ENCODE measurements around the gene JOSD2.

The JOSD2 gene, protein sequence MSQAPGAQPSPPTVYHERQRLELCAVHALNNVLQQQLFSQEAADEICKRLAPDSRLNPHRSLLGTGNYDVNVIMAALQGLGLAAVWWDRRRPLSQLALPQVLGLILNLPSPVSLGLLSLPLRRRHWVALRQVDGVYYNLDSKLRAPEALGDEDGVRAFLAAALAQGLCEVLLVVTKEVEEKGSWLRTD

DNA sequence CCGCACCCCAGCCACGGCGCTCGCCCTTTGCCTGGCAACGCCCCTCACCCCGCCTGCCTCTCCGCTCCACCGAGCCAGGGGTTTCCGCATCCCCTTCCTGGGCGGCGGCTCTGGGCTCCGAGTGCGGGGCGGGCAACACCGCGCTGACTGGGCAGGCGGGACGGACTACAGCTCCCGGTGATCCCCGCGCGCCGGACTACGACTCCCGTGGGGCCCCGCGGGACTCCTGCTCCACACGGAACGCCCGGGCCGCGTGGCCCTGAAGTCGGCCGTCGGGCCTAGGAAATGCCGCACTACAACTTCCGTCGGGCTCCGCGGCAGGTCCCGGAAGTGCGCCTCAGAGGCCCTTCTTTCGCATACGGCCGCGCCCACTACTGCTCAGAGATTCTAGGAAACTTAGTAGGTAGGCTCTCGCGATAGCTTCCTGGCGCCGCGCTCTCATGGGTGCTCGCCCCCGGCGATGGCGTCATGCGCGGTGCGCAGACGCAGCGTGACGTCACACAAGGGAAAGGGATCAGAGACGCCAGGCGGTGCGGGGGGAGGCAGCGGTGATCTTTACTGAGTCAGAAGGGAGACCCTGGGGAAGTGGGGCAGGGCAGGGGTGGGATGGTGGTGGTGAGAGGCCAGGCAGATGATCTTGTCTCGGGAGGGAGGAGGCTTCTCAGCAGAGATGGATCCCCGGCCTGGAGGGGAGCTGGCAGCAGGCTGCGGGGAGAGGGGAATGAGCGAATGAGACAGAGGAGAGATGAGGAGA, at the start of gene JOSD2:
Gene JOSD2, minus strand, starts transcription at position 123 of the 754 bp plus-strand sequence. CDS start 760 bp downstream, outside the sequence.
- peak; percentile 94 for FAIRE-seq

- FAIRE-seq, result no peak
These were observed 48.6 kb upstream of the JOSD2 start for GRCh38 chr19:50559636-50560035.

DNA sequence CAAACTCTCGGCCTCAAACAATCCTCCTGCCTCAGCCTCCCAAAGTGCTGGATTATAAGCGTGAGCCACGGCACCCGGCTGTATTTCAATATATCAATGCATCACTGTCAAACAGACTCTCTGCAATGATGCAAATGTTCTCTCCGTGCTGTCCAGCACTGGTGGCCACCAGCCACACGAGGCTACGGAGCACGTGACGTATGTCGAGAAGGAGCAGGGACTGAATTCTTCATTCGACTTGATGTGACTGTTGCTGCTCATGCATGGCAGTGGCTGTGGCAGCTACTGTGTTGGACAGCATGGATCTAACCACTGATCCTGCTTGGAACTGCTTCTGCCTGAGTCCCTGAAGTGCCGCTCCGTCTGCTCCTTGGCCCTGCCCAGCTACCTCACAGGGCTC, 47.5 kb upstream of the JOSD2 start:
- FAIRE-seq, result no peak

DNA sequence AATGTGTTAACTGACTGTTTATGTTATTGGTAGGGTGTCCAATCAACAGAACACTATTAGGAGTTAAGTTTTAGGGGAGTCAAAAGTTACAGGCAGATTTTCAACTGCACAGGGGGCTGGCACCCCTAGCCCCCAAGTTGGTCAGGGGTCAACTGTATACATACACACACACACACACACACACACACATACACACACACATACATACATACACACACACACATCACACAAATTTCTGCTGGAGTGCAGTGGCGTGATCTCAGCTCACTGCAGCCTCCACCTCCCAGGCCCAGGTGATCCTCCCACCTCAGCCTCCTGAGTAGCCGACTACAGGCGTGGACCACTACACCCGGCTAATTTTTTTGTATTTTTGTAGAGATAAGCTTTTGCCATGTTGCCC, 47.0 kb upstream of the JOSD2 start:
- no peak for FAIRE-seq

GRCh38 chr19:50557009-50557613, 46.1 kb upstream of the JOSD2 start:
- FAIRE-seq, result no peak

DNA sequence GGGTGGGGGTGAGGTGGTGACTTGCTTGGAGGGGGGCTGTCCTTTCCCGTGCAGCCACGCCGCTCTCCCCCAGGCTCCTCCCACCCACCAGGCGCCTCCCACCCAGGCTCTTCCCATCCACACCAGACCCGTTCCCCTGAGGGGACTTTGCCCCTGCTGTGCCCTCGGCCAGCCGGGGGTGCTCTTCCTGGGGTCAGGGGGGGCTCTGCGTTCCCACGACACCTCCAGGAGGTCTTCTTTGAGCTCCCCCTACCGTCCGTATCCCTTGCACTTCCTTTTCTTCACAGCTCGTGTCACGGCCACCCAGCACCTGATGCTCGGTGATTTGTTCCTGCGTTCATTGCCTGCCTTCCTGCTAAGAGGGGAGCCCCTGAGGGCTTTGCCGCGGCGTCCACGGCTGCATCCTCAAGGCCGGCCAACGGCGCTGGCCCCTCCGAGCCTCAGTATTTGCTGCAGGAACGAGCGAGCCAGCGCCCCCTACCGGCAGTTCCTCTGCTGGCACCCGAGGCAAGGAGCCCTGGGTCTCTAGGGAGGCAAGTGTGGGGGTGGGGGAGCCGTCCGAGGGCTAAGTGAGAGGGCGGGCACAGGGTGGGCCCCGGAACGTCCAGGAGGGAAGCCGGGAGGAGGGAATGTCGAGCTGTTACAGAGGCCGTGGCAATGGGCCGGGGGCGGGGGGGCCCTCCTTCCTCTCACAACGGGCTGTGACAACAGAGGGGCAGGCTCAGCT, 45.5 kb upstream of the JOSD2 start:
- FAIRE-seq, result no peak

GRCh38 chr19:50555450-50556281, 44.7 kb upstream of the JOSD2 start:
- FAIRE-seq, result no peak

- FAIRE-seq, result no peak
These were observed 44.0 kb upstream of the JOSD2 start for GRCh38 chr19:50555033-50555432.

DNA sequence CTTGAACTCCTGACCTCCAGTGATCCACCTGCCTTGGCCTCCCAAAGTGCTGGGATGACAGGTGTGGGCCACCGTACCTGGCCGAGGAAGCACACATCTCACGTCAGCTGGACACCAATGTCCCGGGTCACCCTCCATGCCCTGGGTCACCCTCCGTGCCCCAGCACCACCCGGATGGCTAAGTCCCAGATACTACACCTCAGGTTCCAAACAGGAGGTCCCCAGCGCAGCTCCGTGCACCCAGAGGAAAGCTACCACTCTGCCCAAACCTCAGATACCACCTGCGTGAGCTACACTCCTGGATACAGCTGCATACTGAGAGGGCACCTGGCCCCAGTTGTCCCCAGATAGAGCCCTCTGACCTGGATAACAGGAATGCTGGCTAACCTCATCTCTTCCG, 43.2 kb upstream of the JOSD2 start:
- FAIRE-seq, result no peak

DNA sequence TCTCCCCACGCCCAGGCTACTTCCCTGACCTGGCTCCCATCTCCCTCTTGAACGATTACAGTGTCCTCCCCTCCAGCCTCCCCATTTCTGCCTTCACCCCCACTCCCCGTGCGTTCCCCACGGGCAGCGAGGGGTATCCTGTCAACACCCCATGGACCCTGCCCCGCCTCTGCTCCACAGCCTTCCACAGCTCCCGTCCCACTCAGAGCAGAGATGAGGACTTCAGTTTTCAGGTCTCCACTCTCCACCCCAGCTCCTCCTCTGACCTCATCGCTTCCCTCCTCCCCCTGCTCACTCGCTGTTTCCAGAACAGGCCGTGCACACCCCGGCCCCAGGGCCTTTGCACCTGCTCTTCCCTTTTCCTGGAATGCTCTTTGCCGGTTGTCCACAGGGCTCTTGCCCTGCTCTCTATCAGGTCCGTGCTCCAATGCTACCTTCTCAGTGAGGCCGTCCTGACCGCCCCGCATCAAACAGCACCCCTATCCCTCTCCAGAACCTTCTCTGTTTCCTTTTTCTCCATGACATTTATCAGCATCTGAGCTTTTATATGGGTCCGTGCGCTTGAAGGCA, 42.2 kb upstream of the JOSD2 start:
- no peak for FAIRE-seq

- FAIRE-seq, result no peak
These were observed 41.5 kb upstream of the JOSD2 start for GRCh38 chr19:50552540-50552939.

- no peak for FAIRE-seq
These were observed 40.8 kb upstream of the JOSD2 start for GRCh38 chr19:50551715-50552187.

DNA sequence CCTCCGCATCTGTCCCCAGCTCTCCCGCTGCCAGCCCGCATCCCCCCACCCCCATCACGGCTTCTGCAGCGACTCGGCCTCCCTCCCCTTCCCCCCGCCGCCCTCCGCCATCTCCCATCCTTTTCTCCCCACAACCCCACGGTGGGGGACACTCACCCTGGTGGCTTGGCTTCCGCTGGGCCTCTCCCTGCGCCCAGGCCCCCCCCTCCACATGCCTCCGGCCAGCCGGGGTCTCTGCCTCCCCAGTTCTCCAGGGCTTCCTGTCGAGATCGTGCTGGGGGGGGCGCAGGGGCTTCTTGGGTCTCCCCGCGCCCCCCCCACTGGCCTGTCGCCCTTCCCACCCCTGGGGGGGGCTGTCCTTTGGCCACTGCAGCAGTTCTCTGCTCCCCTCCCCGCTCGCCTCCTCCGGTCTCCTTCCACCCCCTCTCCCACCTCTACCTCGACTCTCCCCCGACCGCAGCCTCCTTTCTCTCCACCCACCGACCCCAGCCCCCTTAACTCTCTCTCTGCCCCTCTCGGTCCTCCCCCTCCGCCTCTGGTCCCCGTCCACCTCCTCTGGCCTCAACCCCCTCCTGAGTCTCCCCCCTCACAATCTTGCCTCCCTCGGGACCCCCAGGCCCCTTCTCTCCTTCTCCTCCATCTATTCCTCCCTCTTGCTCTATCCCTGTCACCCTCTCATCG, 40.2 kb upstream of the JOSD2 start:
- no peak for FAIRE-seq

DNA sequence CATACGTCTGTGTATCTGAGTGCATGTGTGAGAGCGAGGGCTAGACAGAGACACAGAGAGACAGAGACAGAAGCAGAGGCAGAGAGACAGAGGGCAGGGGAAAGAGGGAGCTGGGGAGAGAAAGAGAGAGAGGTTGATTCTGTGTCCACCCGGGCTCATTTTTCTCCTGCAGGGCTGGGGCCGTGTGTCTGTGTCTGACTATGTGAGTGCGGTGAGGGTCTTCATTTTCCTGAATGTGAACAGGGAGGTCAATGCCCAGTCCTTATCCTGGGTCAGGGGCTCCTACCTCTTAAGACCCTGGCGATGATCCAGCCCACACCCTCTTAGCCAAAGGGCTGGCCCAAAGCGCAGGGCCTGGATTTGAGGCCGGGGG, 39.6 kb upstream of the JOSD2 start:
- FAIRE-seq, result no peak

DNA sequence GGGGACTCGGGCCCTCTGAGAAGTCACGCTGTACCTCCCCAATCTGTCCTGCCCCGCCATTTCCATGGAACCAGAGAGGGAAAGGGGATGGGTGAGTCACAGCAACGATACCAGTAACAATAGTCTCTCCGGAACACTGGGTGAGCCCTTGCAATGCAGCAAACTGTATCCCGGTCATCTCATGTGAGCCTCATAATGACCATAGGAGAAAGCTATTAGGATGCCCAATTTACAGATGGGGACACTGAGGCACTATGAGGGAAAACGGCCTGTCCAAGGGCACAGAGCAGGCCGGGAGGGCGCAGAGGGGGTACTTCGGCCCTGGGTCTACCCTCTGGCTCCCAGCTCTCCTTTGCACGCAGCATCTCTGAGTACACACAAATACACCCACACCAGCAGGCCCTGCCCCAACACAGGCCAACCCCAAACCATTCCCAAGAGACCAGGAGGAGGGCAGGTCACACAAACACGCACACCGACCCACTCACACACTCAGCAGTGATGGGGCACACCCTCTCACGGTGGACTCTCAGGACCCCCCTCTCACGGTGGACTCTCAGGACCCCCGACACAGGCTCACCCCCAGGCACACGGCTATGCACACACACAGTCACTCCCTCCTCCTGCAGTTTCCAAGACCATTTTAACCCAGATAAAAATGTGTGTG, 39.1 kb upstream of the JOSD2 start:
- no peak for FAIRE-seq

DNA sequence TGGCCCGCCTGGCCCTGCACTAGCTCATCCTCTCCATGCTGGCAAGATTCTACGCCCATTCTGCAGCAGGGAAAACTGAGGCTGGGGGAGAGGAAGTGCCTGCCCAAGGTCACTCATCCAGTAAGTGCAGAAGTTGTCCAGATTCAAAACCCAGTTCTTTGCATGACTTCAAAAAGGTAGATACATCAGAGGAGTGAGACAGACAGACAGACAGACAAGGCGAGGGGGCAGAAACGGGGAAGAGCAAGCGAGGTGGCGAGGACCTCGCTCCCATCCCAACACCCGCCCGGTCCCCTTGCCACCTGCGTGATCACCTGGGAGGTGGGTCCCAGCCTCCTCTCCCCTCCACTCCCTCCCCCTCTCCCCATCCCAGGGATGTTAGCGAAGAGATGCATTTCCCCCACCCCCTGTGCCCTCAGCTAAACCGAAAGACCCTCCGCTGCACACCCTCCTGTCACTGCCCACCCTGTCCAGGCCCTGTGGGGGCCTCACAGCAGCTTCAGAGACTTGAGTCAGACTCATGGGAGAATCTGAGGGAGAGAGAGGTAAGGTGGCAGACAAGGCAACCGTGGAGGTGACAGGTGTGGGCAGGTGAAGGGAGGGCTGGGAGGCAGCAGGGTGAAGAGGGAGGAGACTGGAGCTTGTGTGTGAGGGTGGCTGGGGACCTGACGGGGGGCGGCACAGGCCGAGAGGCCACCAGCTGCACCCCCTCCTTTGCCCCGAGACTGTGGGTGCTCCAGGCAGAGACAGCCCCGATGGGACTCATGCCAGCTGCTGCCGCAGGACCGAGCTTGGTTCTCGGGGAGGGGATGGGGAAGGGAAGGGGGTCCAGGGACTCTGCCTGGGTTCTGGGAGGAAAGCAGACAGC, 38.3 kb upstream of the JOSD2 start:
- no peak for FAIRE-seq

- FAIRE-seq, result no peak
These were observed 37.4 kb upstream of the JOSD2 start for GRCh38 chr19:50548191-50549058.

DNA sequence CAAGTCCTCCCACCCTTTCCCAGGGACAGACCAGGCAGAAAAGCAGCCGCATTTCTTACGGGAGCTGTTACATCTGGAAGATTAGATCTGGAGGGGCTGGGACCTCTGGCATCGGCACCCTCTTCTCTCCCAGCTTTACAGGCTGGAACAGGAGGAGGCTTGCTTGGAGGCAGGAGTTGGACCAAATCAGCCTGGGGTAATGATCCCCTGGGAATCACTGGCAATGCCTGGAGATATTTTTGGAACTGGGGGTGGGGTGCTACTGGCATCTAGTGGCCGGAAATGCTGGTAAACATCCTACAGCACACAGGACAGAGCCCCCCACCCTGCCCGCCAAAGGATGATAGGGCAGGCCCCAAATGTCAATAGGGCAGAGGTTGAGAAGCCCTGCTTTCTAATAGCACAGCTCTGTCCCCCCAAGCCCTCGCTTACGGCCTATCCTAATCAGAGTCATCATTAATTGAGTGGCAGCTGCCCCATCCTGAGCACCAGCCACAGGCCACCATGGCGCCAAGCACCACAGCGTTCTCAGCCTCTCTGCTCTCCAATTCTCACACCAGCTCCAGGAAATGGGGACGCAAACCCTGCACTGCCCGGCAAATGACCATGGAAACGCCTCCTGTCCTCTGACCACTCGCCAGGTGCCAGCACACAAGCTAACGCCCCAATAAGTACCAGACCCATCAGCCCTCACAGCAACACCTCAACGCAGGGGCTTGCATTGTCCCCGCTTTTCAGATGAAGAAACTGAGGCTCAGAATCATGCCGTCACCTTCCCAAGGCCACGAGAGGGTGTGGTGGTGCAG, 36.6 kb upstream of the JOSD2 start:
- no peak for FAIRE-seq

Measured in islet of Langerhans (tissue), 1 donor.